GM21825 (cell line): ENCODE measurements around the gene ENOX1.

ENCODE experiments used
- ATAC-seq: cut with Tn5 transposase; IDR thresholded peaks from one replicate; pipeline ENCODE4 v1.9.1; 2021; ENCODE audit warnings: mild to moderate bottlenecking, moderate library complexity; ENCODE audit not compliant: unreplicated experiment

ENOX1 gene

GRCh38 chr13:43749503-43749902, 37.3 kb downstream of the ENOX1 start:
- no peak for ATAC-seq

GRCh38 chr13:43744261-43745031, 42.3 kb downstream of the ENOX1 start:
- ATAC-seq: no peak

GRCh38 chr13:43742911-43743310, 43.9 kb downstream of the ENOX1 start:
- no peak for ATAC-seq

- no peak for ATAC-seq
Observed at GRCh38 chr13:43737392-43737923, 49.3 kb downstream of the ENOX1 start.

- ATAC-seq: no peak
Observed at GRCh38 chr13:43732726-43733125, 54.0 kb downstream of the ENOX1 start.

- ATAC-seq: no peak
Observed at GRCh38 chr13:43731296-43731695, 55.5 kb downstream of the ENOX1 start.

- no peak for ATAC-seq
Observed at GRCh38 chr13:43730642-43731041, 56.1 kb downstream of the ENOX1 start.

GRCh38 chr13:43728421-43728820, 58.4 kb downstream of the ENOX1 start:
- no peak for ATAC-seq

- no peak for ATAC-seq
Observed at GRCh38 chr13:43727856-43728255, 58.9 kb downstream of the ENOX1 start.

- ATAC-seq: no peak
Observed at GRCh38 chr13:43725460-43725859, 61.3 kb downstream of the ENOX1 start.

GRCh38 chr13:43720780-43721397, 65.9 kb downstream of the ENOX1 start:
- ATAC-seq: no peak

- no peak for ATAC-seq
Observed at GRCh38 chr13:43698758-43699157, 88.0 kb downstream of the ENOX1 start.

- ATAC-seq: no peak
Observed at GRCh38 chr13:43698009-43698408, 88.8 kb downstream of the ENOX1 start.

- ATAC-seq: no peak
Observed at GRCh38 chr13:43697323-43697722, 89.4 kb downstream of the ENOX1 start.

GRCh38 chr13:43694146-43694664, 92.6 kb downstream of the ENOX1 start:
- ATAC-seq: no peak

- no peak for ATAC-seq
Observed at GRCh38 chr13:43693639-43694038, 93.1 kb downstream of the ENOX1 start.

GRCh38 chr13:43688227-43688907, 98.4 kb downstream of the ENOX1 start:
- no peak for ATAC-seq

- ATAC-seq: no peak
Observed at GRCh38 chr13:43687038-43687437, 99.7 kb downstream of the ENOX1 start.

GRCh38 chr13:43686557-43686956, 100.2 kb downstream of the ENOX1 start:
- no peak for ATAC-seq

GRCh38 chr13:43684963-43685725, 101.6 kb downstream of the ENOX1 start:
- ATAC-seq: no peak

GRCh38 chr13:43682701-43683100, 104.1 kb downstream of the ENOX1 start:
- no peak for ATAC-seq
